Measurements from ENCODE around the gene STEAP1B.
"Not testable (repeated sequence)": the region's sequence is repeated elsewhere in the genome, so short reads cannot be mapped to it uniquely, and the experiment has no call there.

- not testable (repeated sequence) for TF ChIP-seq CTCF (conservative IDR thresholded peaks at IDR 0.05; ENCODE audit: low read length); EZH2phosphoT487 (IDR thresholded peaks at IDR 0.05; ENCODE audit: borderline replicate concordance, low read depth, low read length)
Observed at GRCh38 chr7:22519560-22519959, 19.6 kb upstream of the STEAP1B start.
